Heart left ventricle (tissue), 13 donors: ENCODE data around the gene SERPINB12.

Experiments used
- CTCF ChIP-seq, 12 donors: fragments of 200-600 bp; sonication (generic) in 4 of 12; IDR thresholded peaks; one replicate each; pipeline versions ENCODE4 v1.5.0 to v1.8.0; 2018 to 2022; ENCODE audit warnings: antibody characterized with exemption in 12 of 12, mild to moderate bottlenecking in 5 of 12
- POLR2A ChIP-seq, 2 donors: fragments of 450-650 bp; IDR thresholded peaks; one replicate each; pipeline ENCODE4 v1.6.1; 2017; ENCODE audit warnings: antibody characterized with exemption in 2 of 2, mild to moderate bottlenecking in 2 of 2, moderate library complexity in 2 of 2
- donor health status: ischemic (EF 13 %, LVEDD 7.1; RV severe dilation, severe dysfunction).
- donor health status: DM: no; HTN: yes; CAD: no.
- donor health status: DM: no; HTN: no; CAD: no.
- donor health status: ischemic (EF 25% LVEDD 6.9; RV normal size, moderate dysfunction).
- donor health status: ischemic (EF 25% LVEDD 5.7; RV mildly dilated, moderate dysfunction).
- donor health status: ischemic (EF 35%, LVEDD 5.7; RV mildly dilated, moderate dysfunction).
- donor health status: nonischemic (EF 11% LVEDD 7.7; RV severe dilation, severe dysfunction).
- donor health status: DM: yes; HTN: yes; CAD: no.
- donor health status: PGD.
- donor health status: ischemic (EF 29% LVEDD 5.4; RV normal size, mild dysfunction).
- donor health status: nonischemic (EF 23%, LVEDD 6.1; RV moderate dilation, normal function).

GRCh38 chr18:63603355-63603754, 61.2 kb downstream of the SERPINB12 start:
- no peak for TF ChIP-seq CTCF (IDR thresholded peaks at IDR 0.05)
- no peak for TF ChIP-seq POLR2A (IDR thresholded peaks at IDR 0.05)
